AG04450 (cell line): ENCODE results near the gene CTNNBL1. TPM values are rescaled to one million over a fixed set of nuclear protein-coding genes. Genes with fewer than 3 reads are reported as not detected.

Source experiments
- CTCF ChIA-PET: fragments of 300-600, 350-600 bp; formaldehyde crosslinking; extraction: SDS; loops from one replicate; lab custom pipeline; 2022; ENCODE audit warnings: antibody characterized with exemption, inconsistent platforms; lab: Charles Lee
- POLR2A ChIA-PET: fragments of 350-600 bp; formaldehyde crosslinking; extraction: SDS; loops from one replicate; lab custom pipeline; 2021; ENCODE audit warnings: antibody characterized with exemption, inconsistent platforms; lab: Yijun Ruan, JAX
- DNase-seq: peaks from one replicate; pipeline ENCODE4 v3.0.0-alpha.2; 2011; ENCODE audit warnings: low read depth, low spot score
- H3K27ac ChIP-seq: one replicate; pipeline ENCODE4 v1.5.1; 2012; ENCODE audit warnings: low read depth, low read length, control low read depth
- H3K27me3 ChIP-seq: one replicate; pipeline ENCODE4 v1.6.0; 2012; ENCODE audit warnings: low read length; ENCODE audit not compliant: control insufficient read depth, insufficient read depth
- H3K4me3 ChIP-seq: 2 replicates; pipeline ENCODE4 v1.5.1; 2011; ENCODE audit warnings: mild to moderate bottlenecking, low read depth, low read length, control low read depth
- H3K9me3 ChIP-seq: 2 replicates; pipeline ENCODE4 v1.5.1; 2012; ENCODE audit warnings: low read length; ENCODE audit not compliant: control insufficient read depth, insufficient read depth
- CTCF ChIP-seq: IDR thresholded peaks from 2 replicates; pipeline ENCODE4 v1.5.1; 2011; ENCODE audit warnings: low read depth, low read length, control low read depth, inconsistent platforms
- polyA plus RNA-seq: library from polyadenylated mRNA; depleted of rRNA; stranded (reverse); fragments of >200 nt; gene quantifications from 2 replicates; pipeline ENCODE4 v1.2.3, GENCODE V29; 2011

CTNNBL1 gene
- polyA plus RNA-seq, 1 experiment: 27.1 TPM

DNA sequence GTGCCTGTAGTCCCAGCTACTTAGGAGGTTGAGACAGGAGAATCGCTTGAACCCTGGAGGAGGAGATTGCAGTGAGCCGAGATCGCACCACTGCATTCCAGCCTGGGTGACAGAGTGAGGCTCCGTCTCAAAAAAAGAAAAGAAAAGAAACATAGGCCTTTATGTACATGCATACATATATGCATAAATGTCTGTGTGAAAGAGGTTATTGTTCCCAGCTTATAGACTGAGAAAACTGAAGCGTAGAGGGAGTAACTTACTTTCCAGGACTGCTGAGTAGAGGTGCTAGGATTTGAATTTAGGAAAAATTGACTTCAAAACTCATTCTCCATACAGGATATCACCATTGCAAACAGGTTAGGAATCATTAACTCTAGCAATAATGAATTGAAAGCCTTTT lies 32.0 kb downstream of the CTNNBL1 start:
- no peak overlapping the region for H3K27ac ChIP-seq
- ChIA-PET CTCF (no interaction called here), POLR2A (no interaction called here)
- H3K4me3 ChIP-seq: no peak overlapping the region
- H3K27me3 ChIP-seq: no peaks in the 10 kb centered on the region
- DNase-seq: no peak
- H3K9me3 ChIP-seq: no peaks in the 10 kb centered on the region
- TF ChIP-seq CTCF: no peak

DNA sequence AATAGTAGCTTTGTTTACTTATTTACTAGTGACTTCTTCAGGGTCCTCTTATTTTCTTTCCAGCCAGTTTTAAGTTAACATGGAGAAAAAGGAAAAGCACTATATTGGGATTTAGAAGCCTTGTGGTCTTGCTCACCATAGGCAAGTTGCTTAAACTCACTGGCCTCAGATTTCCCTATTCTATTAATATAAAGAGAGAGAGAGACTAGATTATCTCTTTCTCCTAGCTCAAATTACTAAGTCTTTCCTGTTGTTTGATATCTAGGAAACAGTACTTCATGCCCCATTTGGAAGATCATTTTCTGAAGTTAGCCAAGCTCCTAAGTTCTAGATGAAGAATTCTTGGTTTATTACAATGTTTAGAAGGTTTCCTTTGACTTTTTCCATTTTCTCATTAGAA lies 32.5 kb downstream of the CTNNBL1 start:
- no peak overlapping the region for H3K27ac ChIP-seq
- POLR2A ChIA-PET: no interaction called here
- H3K4me3 ChIP-seq: no peak overlapping the region
- CTCF ChIA-PET: interaction anchor here (1.0 kb wide), 1 partner anchor 161 kb away, joined by 3 read pairs; no protein-coding TSS in a partner anchor
- H3K27me3 ChIP-seq: no peaks in the 10 kb centered on the region
- TF ChIP-seq CTCF: no peak
- H3K9me3 ChIP-seq: no peaks in the 10 kb centered on the region
- DNase-seq: no peak

DNA sequence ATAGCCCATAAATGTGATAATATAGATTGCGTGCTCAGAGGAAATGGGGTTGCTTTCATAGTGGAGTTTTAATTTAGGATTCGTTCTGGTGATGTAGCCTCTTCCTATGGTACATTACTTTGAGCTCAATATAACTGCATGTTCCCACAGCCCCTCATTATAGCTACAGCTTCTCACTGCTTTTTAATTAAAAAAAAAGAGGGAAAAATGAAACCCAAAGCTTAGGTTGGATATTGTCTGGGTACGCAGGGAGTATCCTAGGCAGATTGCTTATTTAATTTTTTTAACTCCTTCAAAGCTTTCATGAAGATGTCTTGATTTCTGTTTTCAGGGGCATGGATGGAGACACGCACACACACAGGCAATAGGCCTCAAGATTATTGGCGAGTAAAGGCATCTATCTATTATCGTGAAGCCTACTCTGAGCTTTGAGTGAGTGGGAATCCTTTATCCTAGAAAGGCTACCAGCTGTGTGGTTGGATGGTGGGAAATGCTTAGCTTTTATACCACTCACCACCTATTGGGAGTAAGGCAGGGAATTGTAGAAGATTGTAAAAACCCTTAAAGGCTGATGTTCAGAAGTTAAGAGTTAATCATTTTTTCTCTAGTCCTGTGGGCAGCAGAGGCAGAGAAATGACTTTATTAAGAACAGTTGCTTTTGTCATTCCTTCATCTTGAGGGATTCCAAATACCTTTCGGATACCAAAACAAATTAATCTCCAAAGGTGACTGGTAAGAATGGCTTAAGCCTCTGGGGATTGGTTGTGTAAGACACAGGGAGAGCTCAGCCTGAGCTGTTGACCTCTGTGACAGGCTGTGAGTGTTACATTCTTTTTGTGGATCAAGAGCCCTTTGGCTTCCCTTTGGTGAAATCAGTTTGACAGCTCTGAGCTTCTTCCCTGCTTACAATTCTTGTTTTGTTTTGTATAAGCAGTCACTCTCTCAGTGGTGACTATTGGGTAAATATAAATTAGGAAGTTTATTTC lies 33.4 kb downstream of the CTNNBL1 start:
- Histone ChIP-seq H3K27ac (no peak overlapping the region), H3K27me3 (no peaks in the 10 kb centered on the region), H3K9me3 (no peaks in the 10 kb centered on the region), H3K4me3 (no peak overlapping the region)
- DNase-seq: no peak
- ChIA-PET POLR2A (interaction anchor here (0.6 kb wide), 2 partner anchors 12 to 210 kb away, joined by 3 to 4 read pairs; no protein-coding TSS in a partner anchor), CTCF (interaction anchor here (1.0 kb wide), 1 partner anchor 162 kb away, joined by 3 read pairs; no protein-coding TSS in a partner anchor)
- TF ChIP-seq CTCF: no peak

DNA sequence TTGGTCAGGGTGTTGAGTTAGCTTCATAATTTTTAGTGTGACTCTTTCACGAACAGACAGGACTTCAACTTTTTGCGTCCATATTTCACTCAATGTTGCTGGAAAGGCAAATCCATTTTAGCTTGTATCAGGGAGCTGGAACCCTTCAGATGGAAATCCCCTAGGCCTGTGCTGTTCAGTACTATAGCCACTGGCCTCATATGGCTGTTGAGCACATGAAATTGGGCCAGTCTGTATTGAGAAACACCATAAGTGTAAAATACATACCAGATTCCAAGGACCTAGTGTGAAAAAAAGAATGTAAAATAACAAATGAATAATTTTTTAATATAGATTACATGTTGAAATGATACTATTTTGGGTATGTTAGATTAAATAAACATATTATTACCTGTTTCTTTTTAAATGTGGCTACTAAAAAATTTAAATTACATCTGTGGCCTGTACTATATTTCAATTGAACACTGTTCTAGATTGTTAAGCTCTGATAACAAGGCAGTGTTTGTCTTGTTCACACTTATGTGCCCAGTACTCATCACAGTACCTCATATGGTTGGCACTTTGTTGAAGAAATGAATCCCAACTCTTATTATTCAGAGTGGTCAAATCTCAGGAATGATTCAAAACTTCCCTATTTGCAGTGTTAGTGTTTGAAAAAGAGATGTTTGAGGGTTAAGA lies 34.3 kb downstream of the CTNNBL1 start:
- TF ChIP-seq CTCF: no peak
- H3K9me3 ChIP-seq: no peaks in the 10 kb centered on the region
- ChIA-PET POLR2A (no interaction called here), CTCF (no interaction called here)
- no peaks in the 10 kb centered on the region for H3K27me3 ChIP-seq
- no peak overlapping the region for H3K4me3 ChIP-seq
- no peak for DNase-seq
- no peak overlapping the region for H3K27ac ChIP-seq
